ENCODE results near the gene XPA.

GRCh38 chr9:97665742-97666141 is 31.4 kb downstream of the XPA start:
- TF ChIP-seq GATA3 (IDR thresholded peaks at IDR 0.05; ENCODE audit: low read depth, low read length) (no peak), GATA2 (IDR thresholded peaks at IDR 0.05; ENCODE audit: low read depth, low read length) (no peak)
